Mucosa of stomach (tissue), 1 donor: ENCODE data around the gene CYP3A4.
"Not testable (repeated sequence)": the region's sequence is repeated elsewhere in the genome, so short reads cannot be mapped to it uniquely, and the experiment has no call there.

Experiments used
- H3K27me3 ChIP-seq: one replicate; pipeline ENCODE4 v1.7.0; 2013; ENCODE audit warnings: mild to moderate bottlenecking, low read length; ENCODE audit not compliant: control insufficient read depth, insufficient read depth
- H3K36me3 ChIP-seq: one replicate; pipeline ENCODE4 v1.7.0; 2013; ENCODE audit warnings: low read length; ENCODE audit not compliant: control insufficient read depth, insufficient read depth
- H3K4me1 ChIP-seq: one replicate; pipeline ENCODE4 v1.7.0; 2013; ENCODE audit warnings: mild to moderate bottlenecking, low read length; ENCODE audit not compliant: control insufficient read depth, insufficient read depth
- H3K4me3 ChIP-seq: one replicate; pipeline ENCODE4 v1.7.0; 2013; ENCODE audit warnings: low read length
- H3K9ac ChIP-seq: one replicate; pipeline ENCODE4 v1.7.0; 2013; ENCODE audit warnings: mild to moderate bottlenecking, low read length, moderate library complexity
- H3K9me3 ChIP-seq: one replicate; pipeline ENCODE4 v1.7.0; 2013; ENCODE audit warnings: mild to moderate bottlenecking, low read length, moderate library complexity; ENCODE audit not compliant: control insufficient read depth
- donor health status: Pancreatic carcinoma.

CYP3A4 gene

DNA sequence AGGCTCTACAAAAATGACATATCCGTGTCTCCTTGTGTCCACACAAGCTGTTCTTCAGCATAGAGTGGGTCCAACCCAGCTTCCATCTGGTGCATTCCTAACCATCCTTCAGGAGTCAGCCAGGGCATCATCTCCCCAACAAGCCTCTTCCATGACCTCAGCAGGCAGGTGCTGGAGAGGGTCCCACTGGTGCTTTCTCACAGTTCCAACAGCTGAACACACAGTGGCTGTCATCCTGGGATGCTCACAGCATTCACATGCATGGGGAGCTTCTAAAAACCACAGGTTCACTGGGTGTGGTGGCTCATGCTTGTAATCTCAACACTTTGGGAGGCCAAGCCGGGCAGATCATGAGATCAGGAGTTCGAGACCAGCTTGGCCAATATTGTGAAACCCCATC lies 6.4 kb upstream of the CYP3A4 start:
- peaks cover 26% of the 10 kb centered on the region for H3K4me1 ChIP-seq

GRCh38 chr7:99789441-99790070 lies 5.6 kb upstream of the CYP3A4 start:
- H3K27me3 ChIP-seq = no peaks in the 10 kb centered on the region
- H3K9ac ChIP-seq = no peak overlapping the region
- H3K4me3 ChIP-seq = no peak overlapping the region
- H3K9me3 ChIP-seq = no peaks in the 10 kb centered on the region
- no peaks in the 10 kb centered on the region for H3K36me3 ChIP-seq
- peaks cover 24% of the 10 kb centered on the region for H3K4me1 ChIP-seq

More for the DNA sequence above, 6.4 kb upstream of the CYP3A4 start:
- no peaks in the 10 kb centered on the region for H3K36me3 ChIP-seq
- H3K9me3 ChIP-seq = no peaks in the 10 kb centered on the region
- no peak overlapping the region for H3K9ac ChIP-seq
- H3K4me3 ChIP-seq = no peak overlapping the region
- no peaks in the 10 kb centered on the region for H3K27me3 ChIP-seq

DNA sequence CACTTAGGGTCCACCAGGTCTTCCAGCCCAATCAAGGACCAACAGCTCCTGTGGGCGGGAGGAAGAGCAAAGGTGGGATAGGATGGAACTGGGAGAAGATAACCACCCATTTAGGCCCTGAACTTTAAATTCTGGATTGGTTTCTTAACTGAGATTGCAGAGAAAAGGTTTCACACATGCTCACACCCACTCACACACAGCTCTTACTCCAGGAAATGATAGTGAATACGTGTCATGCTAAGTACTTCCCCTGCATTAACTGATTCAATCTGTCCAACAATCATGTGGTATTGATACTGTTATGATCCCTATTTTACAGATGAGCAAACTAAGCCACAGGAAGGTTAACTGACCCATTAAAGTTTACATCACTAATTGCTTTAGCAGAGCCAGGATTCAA lies 4.6 kb upstream of the CYP3A4 start:
- H3K9me3 ChIP-seq = no peaks in the 10 kb centered on the region
- no peaks in the 10 kb centered on the region for H3K27me3 ChIP-seq
- H3K9ac ChIP-seq = no peak overlapping the region
- peaks cover 22% of the 10 kb centered on the region for H3K4me1 ChIP-seq
- no peaks in the 10 kb centered on the region for H3K36me3 ChIP-seq
- H3K4me3 ChIP-seq = no peak overlapping the region

DNA sequence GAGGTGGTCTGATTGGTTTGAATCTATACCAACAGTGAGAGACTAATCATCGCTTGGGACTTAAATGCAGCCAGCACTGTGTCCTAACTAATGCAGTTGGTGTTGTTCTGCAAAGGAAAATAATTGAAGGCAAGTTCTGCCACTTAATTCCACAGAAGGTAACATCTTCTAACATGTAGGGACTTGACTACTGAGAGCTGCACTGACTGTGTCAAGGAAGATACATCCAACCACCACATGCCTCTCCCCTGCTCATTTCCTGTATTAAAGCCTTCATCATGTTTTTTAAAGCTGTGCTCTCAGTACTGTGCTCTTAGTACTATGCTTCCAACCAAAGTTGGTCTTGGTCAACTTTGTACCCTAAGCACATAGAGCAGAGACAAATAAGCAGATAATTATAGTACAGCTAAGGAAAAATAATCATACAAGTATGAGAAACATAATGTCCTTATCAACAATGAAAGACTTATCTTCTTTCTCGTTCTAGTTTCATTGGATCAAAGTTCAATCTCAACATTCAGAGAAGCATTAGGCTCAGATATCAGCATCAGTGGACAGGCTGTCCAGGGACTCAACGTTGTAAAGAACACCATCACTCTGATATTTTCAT lies 2.8 kb upstream of the CYP3A4 start:
- H3K4me3 ChIP-seq = no peak overlapping the region
- H3K4me1 ChIP-seq = peaks cover 18% of the 10 kb centered on the region
- no peak overlapping the region for H3K9ac ChIP-seq
- no peaks in the 10 kb centered on the region for H3K27me3 ChIP-seq
- H3K9me3 ChIP-seq = no peaks in the 10 kb centered on the region
- no peaks in the 10 kb centered on the region for H3K36me3 ChIP-seq

- not testable (repeated sequence) for H3K27me3 ChIP-seq, H3K9ac ChIP-seq, H3K9me3 ChIP-seq, H3K36me3 ChIP-seq, H3K4me3 ChIP-seq
- peaks cover 18% of the 10 kb centered on the region for H3K4me1 ChIP-seq
Observed at GRCh38 chr7:99785654-99786053, 1.7 kb upstream of the CYP3A4 start.

- Histone ChIP-seq H3K9ac (no peak overlapping the region), H3K36me3 (no peaks in the 10 kb centered on the region), H3K9me3 (no peaks in the 10 kb centered on the region), H3K27me3 (no peaks in the 10 kb centered on the region), H3K4me3 (no peak overlapping the region), H3K4me1 (peaks cover 13% of the 10 kb centered on the region)
Observed at GRCh38 chr7:99782012-99782953, 1.7 kb downstream of the CYP3A4 start.

- no peaks in the 10 kb centered on the region for H3K36me3 ChIP-seq
- no peak overlapping the region for H3K4me3 ChIP-seq
- no peaks in the 10 kb centered on the region for H3K27me3 ChIP-seq
- no peaks in the 10 kb centered on the region for H3K4me1 ChIP-seq
- no peaks in the 10 kb centered on the region for H3K9me3 ChIP-seq
- H3K9ac ChIP-seq = no peak overlapping the region
Observed at GRCh38 chr7:99780588-99780987, 3.4 kb downstream of the CYP3A4 start.

DNA sequence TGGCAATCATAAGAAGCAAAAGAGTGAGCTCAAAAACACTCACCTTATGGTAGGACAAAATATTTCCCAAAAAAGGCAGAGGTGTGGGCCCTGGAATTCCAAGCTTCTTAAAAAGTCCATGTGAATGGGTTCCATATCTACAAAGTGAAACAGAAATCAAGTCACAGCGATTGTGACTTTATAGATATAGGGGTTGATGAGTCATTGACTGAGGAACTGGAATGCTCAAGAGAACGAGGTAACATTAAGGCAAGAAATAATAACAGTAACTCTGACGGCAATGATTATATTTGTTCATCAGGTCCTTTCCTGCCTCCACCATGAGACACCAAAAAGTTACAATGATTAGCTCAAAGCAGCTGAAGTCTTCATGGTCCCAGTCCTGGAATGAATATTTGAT lies 4.0 kb downstream of the CYP3A4 start:
- Histone ChIP-seq H3K27me3 (no peaks in the 10 kb centered on the region), H3K9ac (no peak overlapping the region), H3K9me3 (no peaks in the 10 kb centered on the region), H3K4me1 (no peaks in the 10 kb centered on the region), H3K36me3 (no peaks in the 10 kb centered on the region), H3K4me3 (no peak overlapping the region)

DNA sequence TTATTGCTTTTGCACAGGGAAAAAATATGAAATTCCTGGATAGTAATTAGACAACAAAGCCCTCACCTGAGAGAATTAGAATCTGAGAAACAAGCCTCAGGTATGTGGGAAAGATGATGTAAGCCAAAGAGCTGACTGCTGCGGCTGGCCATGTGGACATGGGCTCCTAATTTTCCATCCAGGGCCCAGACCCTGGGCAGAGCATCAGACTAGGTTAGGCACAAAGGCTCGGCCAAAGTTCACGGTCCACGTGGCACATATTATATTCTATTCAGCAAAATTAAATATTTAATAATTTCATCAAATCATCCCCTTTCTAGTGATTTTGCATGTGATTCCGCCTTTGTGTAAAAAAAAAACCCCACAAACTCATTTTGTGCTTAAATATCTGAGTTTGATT lies 5.1 kb downstream of the CYP3A4 start:
- H3K36me3 ChIP-seq = no peaks in the 10 kb centered on the region
- H3K9me3 ChIP-seq = no peaks in the 10 kb centered on the region
- no peaks in the 10 kb centered on the region for H3K4me1 ChIP-seq
- H3K4me3 ChIP-seq = no peak overlapping the region
- H3K27me3 ChIP-seq = no peaks in the 10 kb centered on the region
- H3K9ac ChIP-seq = no peak overlapping the region

DNA sequence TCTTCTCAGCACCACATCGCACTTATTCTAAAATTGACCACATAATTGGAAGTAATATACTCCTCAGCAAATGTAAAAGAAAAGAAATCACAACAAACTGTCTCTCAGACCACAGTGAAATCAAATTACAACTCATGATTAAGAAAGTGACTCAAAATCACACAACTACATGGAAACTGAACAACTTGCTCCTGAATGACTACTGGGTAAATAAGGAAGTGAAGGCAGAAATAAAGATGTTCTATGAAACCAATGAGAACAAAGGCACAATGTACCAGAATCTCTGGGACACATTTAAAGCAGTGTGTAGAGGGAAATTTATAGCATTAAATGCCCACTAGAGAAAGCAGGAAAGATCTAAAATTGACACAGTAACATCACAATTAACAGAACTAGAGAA lies 10.6 kb downstream of the CYP3A4 start:
- not testable (repeated sequence) for H3K36me3 ChIP-seq, H3K4me3 ChIP-seq, H3K9me3 ChIP-seq, H3K9ac ChIP-seq, H3K27me3 ChIP-seq, H3K4me1 ChIP-seq

- H3K4me1 ChIP-seq = no peaks in the 10 kb centered on the region
- H3K9me3 ChIP-seq = no peaks in the 10 kb centered on the region
- H3K36me3 ChIP-seq = no peaks in the 10 kb centered on the region
- H3K27me3 ChIP-seq = no peaks in the 10 kb centered on the region
- no peak overlapping the region for H3K9ac ChIP-seq
- H3K4me3 ChIP-seq = no peak overlapping the region
Observed at GRCh38 chr7:99772565-99772964, 11.4 kb downstream of the CYP3A4 start.

DNA sequence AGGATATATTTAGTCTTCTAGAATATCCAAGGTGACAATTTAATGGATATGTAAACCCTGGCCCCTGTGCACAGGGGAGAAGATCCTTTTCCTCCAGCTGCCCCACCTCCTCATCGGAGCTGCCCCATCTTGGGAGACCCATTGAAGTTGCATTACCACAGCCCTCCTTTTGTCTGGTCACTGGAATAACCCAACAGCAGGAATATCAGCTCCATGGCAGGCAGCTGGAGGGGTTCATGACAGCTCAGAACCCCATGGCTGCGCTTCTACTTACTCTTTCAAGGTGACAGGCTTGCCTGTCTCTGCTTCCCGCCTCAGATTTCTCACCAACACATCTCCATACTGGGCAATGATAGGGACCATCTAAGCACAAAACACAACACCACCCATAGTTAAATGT lies 14.5 kb downstream of the CYP3A4 start:
- not testable (repeated sequence) for H3K27me3 ChIP-seq, H3K4me1 ChIP-seq, H3K9ac ChIP-seq, H3K36me3 ChIP-seq, H3K9me3 ChIP-seq, H3K4me3 ChIP-seq
